Keratinocyte (primary cell): ENCODE results near the gene TTL. TPM values are rescaled to one million over a fixed set of nuclear protein-coding genes. Genes with fewer than 3 reads are reported as not detected.
"Not testable (repeated sequence)": the region's sequence is repeated elsewhere in the genome, so short reads cannot be mapped to it uniquely, and the experiment has no call there.

ENCODE experiments used
- DNase-seq: peaks from one replicate; pipeline ENCODE4 v3.0.0-alpha.2; 2011; ENCODE audit warnings: low read depth, missing footprints, low spot score
- FAIRE-seq: peaks from 2 replicates; lab custom pipeline; 2011; peaks lifted over from hg19 to GRCh38; lab: Jason Lieb, UNC
- H2AFZ ChIP-seq: 2 replicates; pipeline ENCODE4 v1.6.0; 2012; ENCODE audit warnings: low read length, control low read depth, inconsistent platforms; ENCODE audit not compliant: control insufficient read depth
- H3K27ac ChIP-seq: 2 replicates; pipeline ENCODE4 v1.5.1; 2011; ENCODE audit warnings: low read length; ENCODE audit not compliant: control insufficient read depth, insufficient read depth
- H3K27me3 ChIP-seq: 3 replicates; pipeline ENCODE4 v1.6.0; 2011; ENCODE audit warnings: low read length; ENCODE audit not compliant: control insufficient read depth, insufficient read depth; ENCODE audit errors: extremely low read depth
- H3K36me3 ChIP-seq, 2 experiments: 2 replicates in 1 of 2; 3 replicates in 1 of 2; pipeline ENCODE4 v1.5.1; 2011; ENCODE audit warnings: low read length in 2 of 2, mild to moderate bottlenecking in 1 of 2; ENCODE audit not compliant: control insufficient read depth in 2 of 2, insufficient read depth in 2 of 2; ENCODE audit errors: extremely low read depth in 1 of 2
- H3K4me1 ChIP-seq: 3 replicates; pipeline ENCODE4 v1.5.1; 2011; ENCODE audit warnings: low read length; ENCODE audit not compliant: control insufficient read depth, insufficient read depth; ENCODE audit errors: extremely low read depth
- H3K4me2 ChIP-seq: 3 replicates; pipeline ENCODE4 v1.6.0; 2011; ENCODE audit warnings: low read depth, low read length; ENCODE audit not compliant: control insufficient read depth, insufficient read depth; ENCODE audit errors: extremely low read depth
- H3K4me3 ChIP-seq, 3 experiments: fragments of 200-600 bp in 1 of 3; sonication (generic) in 1 of 3; 2 replicates in 2 of 3; 3 replicates in 1 of 3; pipeline ENCODE4 v1.5.1; 2011 to 2016; ENCODE audit warnings: low read length in 3 of 3, mild to moderate bottlenecking in 3 of 3, control low read depth in 2 of 3, inconsistent platforms in 1 of 3, low read depth in 1 of 3, mixed read lengths in 1 of 3, mixed run types in 1 of 3, moderate library complexity in 1 of 3; ENCODE audit not compliant: control insufficient read depth in 2 of 3, insufficient read depth in 2 of 3; ENCODE audit errors: extremely low read depth in 1 of 3
- H3K79me2 ChIP-seq: 2 replicates; pipeline ENCODE4 v1.6.0; 2012; ENCODE audit warnings: low read length; ENCODE audit not compliant: control insufficient read depth, insufficient read depth
- H3K9ac ChIP-seq: 3 replicates; pipeline ENCODE4 v1.6.0; 2011; ENCODE audit warnings: low read length; ENCODE audit not compliant: control insufficient read depth, insufficient read depth; ENCODE audit errors: extremely low read depth
- H3K9me1 ChIP-seq: 3 replicates; pipeline ENCODE4 v1.6.0; 2011; ENCODE audit warnings: low read length; ENCODE audit not compliant: control insufficient read depth, insufficient read depth; ENCODE audit errors: extremely low read depth
- H3K9me3 ChIP-seq: 2 replicates; pipeline ENCODE4 v1.5.1; 2012; ENCODE audit warnings: low read depth, low read length; ENCODE audit not compliant: control insufficient read depth
- H4K20me1 ChIP-seq: 3 replicates; pipeline ENCODE4 v1.6.0; 2011; ENCODE audit warnings: low read length; ENCODE audit not compliant: control insufficient read depth, insufficient read depth; ENCODE audit errors: extremely low read depth
- CTCF ChIP-seq, 3 experiments: IDR thresholded peaks in 1 of 3; conservative IDR thresholded peaks in 1 of 3; optimal IDR thresholded peaks in 1 of 3; 2 replicates in 2 of 3; 3 replicates in 1 of 3; pipeline versions ENCODE3 to v1.5.1; 2011; ENCODE audit warnings: low read length in 3 of 3, mild to moderate bottlenecking in 3 of 3, moderate library complexity in 2 of 3, control low read depth in 1 of 3, inconsistent platforms in 1 of 3; ENCODE audit not compliant: insufficient read depth in 2 of 3; ENCODE audit errors: extremely low read depth in 1 of 3
- EZH2 ChIP-seq: IDR thresholded peaks from one replicate; pipeline ENCODE4 v1.6.1; 2012; ENCODE audit warnings: inconsistent platforms, mild to moderate bottlenecking, low read length, moderate library complexity
- dilution Hi-C: fragments of 300-500 bp; cut with MboI; formaldehyde crosslinking; loops from one replicate; pipeline ENCODE4 v1.7.0; 2020; ENCODE audit warnings: low sequenced_read_pairs; ENCODE audit not compliant: extremely low pct_ligation_motif_present
- polyA plus RNA-seq, 5 experiments: library from polyadenylated mRNA; depleted of rRNA in 3 of 5; stranded (reverse) in 3 of 5; stranded (forward) in 1 of 5; unstranded in 1 of 5; fragments of >200 nt; gene quantifications; 1 replicate in 1 of 5; 2 replicates in 3 of 5; 3 replicates in 1 of 5; pipeline versions ENCODE4 v1.2.1 to v1.2.3, GENCODE V29; 2011 to 2012; ENCODE audit warnings: missing spikeins in 2 of 5, low read depth in 1 of 5, low replicate concordance in 1 of 5

Gene TTL
- polyA plus RNA-seq, 1 donor (not counting 4 experiments of a cell fraction or from before 2014, with no cell fraction given) = 37.9 TPM

DNA sequence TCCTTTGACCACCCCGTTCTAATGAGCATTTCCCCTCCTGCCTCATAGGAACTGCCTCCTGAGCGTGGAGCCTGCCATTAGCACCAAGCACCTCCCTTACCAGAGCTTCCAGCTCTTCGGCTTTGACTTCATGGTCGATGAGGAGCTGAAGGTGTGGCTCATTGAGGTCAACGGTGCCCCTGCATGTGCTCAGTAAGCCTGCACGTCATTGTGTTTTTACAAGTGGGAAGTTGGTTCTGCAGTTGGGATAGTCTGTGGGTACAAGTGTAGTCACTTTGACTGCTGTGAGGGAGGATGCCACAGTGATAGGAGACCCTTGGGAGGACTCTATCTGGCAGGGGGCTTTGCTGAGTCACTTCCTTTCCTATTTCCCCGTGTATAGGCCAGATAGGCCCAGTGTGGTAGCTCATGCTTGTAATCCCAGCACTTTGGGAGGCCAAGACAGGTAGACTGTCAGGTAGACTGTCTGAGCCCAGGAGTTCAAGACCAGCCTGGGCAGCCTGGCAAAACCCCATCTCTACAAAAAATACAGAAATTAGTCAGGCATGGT, 38.4 kb downstream of the TTL start:
- H3K27me3 ChIP-seq = no peaks in the 10 kb centered on the region
- no peak overlapping the region for H3K9ac ChIP-seq
- H3K9me3 ChIP-seq = no peaks in the 10 kb centered on the region
- FAIRE-seq (no peak), DNase-seq (no peak)
- no peak overlapping the region for H2AFZ ChIP-seq
- H3K79me2 ChIP-seq = no peaks in the 10 kb centered on the region
- no peak overlapping the region for H3K27ac ChIP-seq
- H3K4me2 ChIP-seq = no peak overlapping the region
- dilution Hi-C loops = no loop called here
- no peaks in the 10 kb centered on the region for H3K4me1 ChIP-seq
- H3K4me3 ChIP-seq = no peak overlapping the region
- TF ChIP-seq EZH2 (no peak), CTCF (optimal IDR thresholded peaks at IDR 0.05 in 1 of 3, IDR thresholded peaks at IDR 0.05 in 1 of 3, conservative IDR thresholded peaks at IDR 0.05 in 1 of 3; ENCODE audit: extremely low read depth in 1 of 3, insufficient read depth in 2 of 3, low read length in 3 of 3) (no peak)
- no peaks in the 10 kb centered on the region for H4K20me1 ChIP-seq
- no peaks in the 10 kb centered on the region for H3K9me1 ChIP-seq
- peaks cover 10 to 12% of the 10 kb centered on the region in 2 experiments for H3K36me3 ChIP-seq

- H3K4me1 ChIP-seq = no peaks in the 10 kb centered on the region
- H3K27ac ChIP-seq = no peak overlapping the region
- no peak for DNase-seq
- H4K20me1 ChIP-seq = no peaks in the 10 kb centered on the region
- no peaks in the 10 kb centered on the region for H3K9me3 ChIP-seq
- no peak overlapping the region for H3K4me3 ChIP-seq
- H3K4me2 ChIP-seq = no peak overlapping the region
- no peak overlapping the region for H3K9ac ChIP-seq
- no peak for FAIRE-seq
- TF ChIP-seq CTCF (optimal IDR thresholded peaks at IDR 0.05 in 1 of 3, IDR thresholded peaks at IDR 0.05 in 1 of 3, conservative IDR thresholded peaks at IDR 0.05 in 1 of 3; ENCODE audit: extremely low read depth in 1 of 3, insufficient read depth in 2 of 3, low read length in 3 of 3) = no peak
- no peak for TF ChIP-seq EZH2
- no peak overlapping the region for H2AFZ ChIP-seq
- H3K36me3 ChIP-seq = peaks cover 10 to 12% of the 10 kb centered on the region in 2 experiments
- dilution Hi-C loops = no loop called here
- no peaks in the 10 kb centered on the region for H3K27me3 ChIP-seq
- H3K9me1 ChIP-seq = no peaks in the 10 kb centered on the region
- no peaks in the 10 kb centered on the region for H3K79me2 ChIP-seq
Measured at GRCh38 chr2:112523291-112523777, 41.4 kb downstream of the TTL start.

- H3K9me1 ChIP-seq, H3K4me2 ChIP-seq, H2AFZ ChIP-seq, H3K9me3 ChIP-seq, H3K27me3 ChIP-seq, dilution Hi-C loops, H3K79me2 ChIP-seq, H3K4me1 ChIP-seq, H3K9ac ChIP-seq, DNase-seq, H4K20me1 ChIP-seq, H3K4me3 ChIP-seq, FAIRE-seq, H3K27ac ChIP-seq: not testable (repeated sequence)
- peaks cover 15 to 20% of the 10 kb centered on the region in 2 experiments for H3K36me3 ChIP-seq
Measured at GRCh38 chr2:112524276-112524675, 42.3 kb downstream of the TTL start.
